SU-DHL-6 (cell line): ENCODE data around the gene BCLAF3.

Experiments
- EZH2phosphoT487 ChIP-seq: fragments of 200-600 bp; sonication (generic), shearing (Covaris generic); conservative IDR thresholded peaks from 2 replicates; pipeline ENCODE4 v1.6.1; 2018; ENCODE audit warnings: mild to moderate bottlenecking, antibody characterized with exemption, low read length, moderate library complexity, mixed read lengths
- TF ChIP-seq, protein P1 (sequence below): fragments of 200-600 bp; sonication (generic); IDR thresholded peaks from one replicate; pipeline ENCODE4 v1.5.1; 2017; ENCODE audit warnings: antibody characterized with exemption, mild to moderate bottlenecking, low read length, moderate library complexity; ENCODE audit not compliant: insufficient read depth, poor library complexity, severe bottlenecking

GRCh38 chrX:19972984-19973383 is 17.9 kb downstream of the BCLAF3 start:
- TF ChIP-seq, protein P1, sequence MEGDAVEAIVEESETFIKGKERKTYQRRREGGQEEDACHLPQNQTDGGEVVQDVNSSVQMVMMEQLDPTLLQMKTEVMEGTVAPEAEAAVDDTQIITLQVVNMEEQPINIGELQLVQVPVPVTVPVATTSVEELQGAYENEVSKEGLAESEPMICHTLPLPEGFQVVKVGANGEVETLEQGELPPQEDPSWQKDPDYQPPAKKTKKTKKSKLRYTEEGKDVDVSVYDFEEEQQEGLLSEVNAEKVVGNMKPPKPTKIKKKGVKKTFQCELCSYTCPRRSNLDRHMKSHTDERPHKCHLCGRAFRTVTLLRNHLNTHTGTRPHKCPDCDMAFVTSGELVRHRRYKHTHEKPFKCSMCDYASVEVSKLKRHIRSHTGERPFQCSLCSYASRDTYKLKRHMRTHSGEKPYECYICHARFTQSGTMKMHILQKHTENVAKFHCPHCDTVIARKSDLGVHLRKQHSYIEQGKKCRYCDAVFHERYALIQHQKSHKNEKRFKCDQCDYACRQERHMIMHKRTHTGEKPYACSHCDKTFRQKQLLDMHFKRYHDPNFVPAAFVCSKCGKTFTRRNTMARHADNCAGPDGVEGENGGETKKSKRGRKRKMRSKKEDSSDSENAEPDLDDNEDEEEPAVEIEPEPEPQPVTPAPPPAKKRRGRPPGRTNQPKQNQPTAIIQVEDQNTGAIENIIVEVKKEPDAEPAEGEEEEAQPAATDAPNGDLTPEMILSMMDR, result no peak
- no peak for TF ChIP-seq EZH2phosphoT487
